ENCODE measurements around the gene DCAKD.

DNA sequence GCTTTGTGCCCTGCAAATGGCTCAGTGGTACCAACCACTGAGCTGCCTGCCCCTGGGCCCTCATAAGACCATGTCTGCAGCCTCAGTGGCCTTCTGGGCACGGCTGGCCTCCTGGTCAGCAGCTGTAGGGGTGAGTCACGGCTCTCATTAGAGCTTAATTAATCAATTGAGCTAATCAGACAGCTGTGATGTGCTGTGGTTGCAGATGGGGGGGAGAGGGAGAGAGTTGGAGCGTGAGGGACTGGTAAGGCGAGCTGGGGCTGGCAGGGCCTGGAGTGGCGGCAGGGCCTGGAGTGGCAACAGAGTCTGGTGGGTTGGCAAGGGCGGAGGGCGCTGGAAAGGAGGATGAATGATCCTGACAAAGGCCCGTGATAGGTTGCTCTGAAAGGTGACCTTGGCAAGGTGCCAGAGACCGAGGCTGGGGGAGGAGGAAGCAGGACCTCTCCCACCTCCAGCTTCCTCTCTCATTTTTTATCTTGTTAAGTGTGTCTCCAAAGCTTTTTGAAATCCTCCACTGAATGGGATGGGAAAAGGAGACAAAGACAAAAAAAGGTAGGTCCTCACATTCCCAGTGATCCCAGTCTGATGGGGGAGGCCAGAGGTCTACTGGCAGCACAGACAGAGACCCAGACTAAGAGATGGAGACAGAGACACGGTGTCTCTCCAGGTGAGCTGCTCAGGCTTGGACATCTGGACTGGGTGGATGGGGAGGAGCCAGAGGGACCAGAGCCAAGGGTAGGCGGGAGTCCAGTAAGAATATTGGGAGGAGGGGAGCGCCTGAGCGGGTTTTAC lies 41.6 kb downstream of the DCAKD start:
- TF ChIP-seq, protein P1, sequence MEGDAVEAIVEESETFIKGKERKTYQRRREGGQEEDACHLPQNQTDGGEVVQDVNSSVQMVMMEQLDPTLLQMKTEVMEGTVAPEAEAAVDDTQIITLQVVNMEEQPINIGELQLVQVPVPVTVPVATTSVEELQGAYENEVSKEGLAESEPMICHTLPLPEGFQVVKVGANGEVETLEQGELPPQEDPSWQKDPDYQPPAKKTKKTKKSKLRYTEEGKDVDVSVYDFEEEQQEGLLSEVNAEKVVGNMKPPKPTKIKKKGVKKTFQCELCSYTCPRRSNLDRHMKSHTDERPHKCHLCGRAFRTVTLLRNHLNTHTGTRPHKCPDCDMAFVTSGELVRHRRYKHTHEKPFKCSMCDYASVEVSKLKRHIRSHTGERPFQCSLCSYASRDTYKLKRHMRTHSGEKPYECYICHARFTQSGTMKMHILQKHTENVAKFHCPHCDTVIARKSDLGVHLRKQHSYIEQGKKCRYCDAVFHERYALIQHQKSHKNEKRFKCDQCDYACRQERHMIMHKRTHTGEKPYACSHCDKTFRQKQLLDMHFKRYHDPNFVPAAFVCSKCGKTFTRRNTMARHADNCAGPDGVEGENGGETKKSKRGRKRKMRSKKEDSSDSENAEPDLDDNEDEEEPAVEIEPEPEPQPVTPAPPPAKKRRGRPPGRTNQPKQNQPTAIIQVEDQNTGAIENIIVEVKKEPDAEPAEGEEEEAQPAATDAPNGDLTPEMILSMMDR (IDR thresholded peaks at IDR 0.05) = no peak
- TF ChIP-seq ZFX (IDR thresholded peaks at IDR 0.05; ENCODE audit: borderline replicate concordance) = no peak

Measured in 22Rv1 (cell line).